NCI-H1092 (cell line): ENCODE results near the gene GIPC2.
"Not testable (repeated sequence)": the region's sequence is repeated elsewhere in the genome, so short reads cannot be mapped to it uniquely, and the experiment has no call there.

Experiments
- DNase-seq: peaks from one replicate; lab custom pipeline; 2025; lab: John Stamatoyannopoulos, UW

The GIPC2 gene

DNA sequence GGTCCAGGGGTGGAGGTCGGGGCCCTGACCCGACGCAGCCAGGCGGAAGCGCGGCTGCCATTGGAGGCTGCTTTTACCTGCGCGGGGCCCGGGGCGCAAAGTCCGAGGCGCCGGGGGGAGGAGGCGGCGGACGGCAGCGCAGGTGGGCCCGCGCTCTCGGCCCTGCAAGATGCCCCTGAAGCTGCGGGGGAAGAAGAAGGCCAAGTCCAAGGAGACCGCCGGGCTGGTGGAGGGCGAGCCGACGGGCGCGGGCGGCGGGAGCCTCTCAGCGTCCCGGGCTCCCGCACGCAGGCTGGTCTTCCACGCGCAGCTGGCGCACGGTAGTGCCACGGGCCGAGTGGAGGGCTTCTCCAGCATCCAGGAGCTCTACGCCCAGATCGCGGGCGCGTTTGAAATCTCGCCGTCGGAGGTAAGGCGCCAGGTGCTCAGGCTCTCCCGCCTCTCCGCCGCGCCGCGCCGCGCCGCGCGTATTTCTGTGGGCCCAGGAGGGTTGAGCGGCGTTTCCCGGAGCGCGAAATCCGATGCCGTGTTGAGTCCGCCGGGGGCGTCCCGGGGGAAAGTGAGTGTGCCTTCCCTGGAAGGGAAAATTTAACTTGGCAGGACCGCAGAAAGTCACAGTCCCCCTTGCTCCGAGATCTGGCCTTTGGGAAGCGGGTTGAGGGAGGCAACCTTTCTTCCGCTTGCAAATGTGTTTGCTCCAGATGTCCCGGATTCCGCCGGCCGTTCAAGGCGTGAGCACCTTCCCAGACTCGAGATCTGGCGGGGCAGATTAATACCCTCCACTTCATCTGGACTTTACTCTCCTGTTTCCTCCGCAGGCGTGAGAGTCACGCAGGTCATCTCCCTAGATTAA, at the start of gene GIPC2:
GIPC2 (plus strand) TSS at position 41 of the 853 bp plus-strand sequence; CDS start at position 170, 129 bp downstream.
- DNase-seq: no peak

DNA sequence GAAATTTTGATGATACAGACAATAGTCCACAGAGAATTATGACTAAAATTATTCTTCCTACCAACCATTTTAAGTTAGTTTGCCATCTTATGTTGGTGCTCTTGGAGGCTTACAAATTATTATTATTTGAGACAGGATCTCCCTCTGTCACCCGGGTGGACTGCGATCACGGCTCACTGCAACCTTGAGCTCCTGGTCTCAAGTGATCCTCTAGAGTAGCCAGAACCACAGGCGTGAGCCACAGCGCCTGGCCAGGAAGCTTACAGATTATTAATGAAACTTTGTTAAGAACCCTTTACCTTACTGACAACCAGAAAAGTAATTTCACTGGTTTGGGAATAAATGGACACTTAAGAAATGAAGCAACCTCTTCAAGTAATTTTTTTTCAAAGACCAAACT, 49.0 kb upstream of the GIPC2 start:
- no peak for DNase-seq

- DNase-seq: not testable (repeated sequence)
These were observed 45.2 kb upstream of the GIPC2 start for GRCh38 chr1:78000536-78000935.

GRCh38 chr1:78003070-78003746, 42.6 kb upstream of the GIPC2 start:
- DNase-seq: no peak

DNA sequence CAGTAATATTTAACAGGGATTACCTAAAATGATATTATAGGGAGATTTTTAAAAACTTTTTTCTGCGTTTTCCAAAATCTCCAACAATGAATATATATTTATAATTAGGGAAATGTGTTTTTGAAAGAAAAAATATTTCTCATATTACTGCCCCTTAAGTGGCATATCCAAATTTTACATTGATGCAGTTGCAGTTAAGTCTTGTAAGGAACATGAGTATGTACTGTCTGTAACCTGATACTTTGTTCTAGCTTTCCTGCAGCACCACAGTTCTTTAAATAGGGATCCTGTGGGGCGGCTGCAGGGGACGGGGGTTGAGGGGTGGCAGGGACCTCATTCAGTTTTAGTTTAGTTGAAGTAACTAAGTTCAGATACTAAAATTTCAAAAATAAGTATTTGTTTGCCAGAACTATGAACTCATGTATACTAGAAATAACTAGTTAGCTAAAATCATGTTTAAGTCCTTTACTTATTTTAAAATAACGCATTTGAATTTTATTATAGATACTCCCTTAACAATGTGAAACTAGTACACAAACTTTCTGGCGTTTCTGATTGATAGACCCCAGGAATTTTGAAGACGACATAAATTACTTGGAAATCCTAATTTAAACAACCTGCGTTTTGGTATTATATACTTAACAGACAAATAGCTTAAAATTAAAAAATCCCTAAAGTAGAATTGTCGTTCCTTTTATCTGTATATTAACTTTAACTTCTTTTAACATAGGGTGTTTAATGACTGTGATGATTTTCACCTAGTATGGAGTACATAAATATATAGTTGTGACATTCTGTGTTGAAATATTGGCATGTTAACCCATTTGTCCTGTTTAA, 41.7 kb upstream of the GIPC2 start:
- DNase-seq: no peak

GRCh38 chr1:78004719-78005447, 40.9 kb upstream of the GIPC2 start, which contains the start of gene DNAJB4:
Gene DNAJB4, plus strand, starts transcription at chr1:78004939. Its CDS starts 172 bp downstream, at chr1:78005111.
- no peak for DNase-seq

- DNase-seq: no peak
These were observed 40.4 kb upstream of the GIPC2 start for GRCh38 chr1:78005448-78005722.

- DNase-seq: no peak
These were observed 40.0 kb upstream of the GIPC2 start for GRCh38 chr1:78005755-78006154.

DNA sequence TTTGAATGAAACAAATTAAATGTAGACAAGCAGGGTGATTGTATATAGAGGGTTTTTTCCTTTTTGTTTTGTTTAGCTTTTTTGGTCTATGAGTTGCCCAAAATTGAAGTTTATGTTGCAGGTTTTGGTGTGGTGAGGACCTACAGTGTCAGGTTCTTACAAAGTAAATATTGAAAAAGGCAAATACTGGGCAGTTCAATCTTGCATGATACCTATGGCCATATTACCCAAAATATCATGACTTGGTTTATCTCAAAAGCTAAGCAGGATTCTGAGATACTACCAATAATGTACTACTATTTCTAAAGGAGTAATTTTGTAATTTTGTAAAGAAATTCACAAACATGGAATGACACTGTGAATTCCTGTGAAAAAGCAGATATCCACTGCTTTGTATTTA, 39.2 kb upstream of the GIPC2 start:
- no peak for DNase-seq

GRCh38 chr1:78007677-78008341, 38.0 kb upstream of the GIPC2 start:
- no peak for DNase-seq

DNA sequence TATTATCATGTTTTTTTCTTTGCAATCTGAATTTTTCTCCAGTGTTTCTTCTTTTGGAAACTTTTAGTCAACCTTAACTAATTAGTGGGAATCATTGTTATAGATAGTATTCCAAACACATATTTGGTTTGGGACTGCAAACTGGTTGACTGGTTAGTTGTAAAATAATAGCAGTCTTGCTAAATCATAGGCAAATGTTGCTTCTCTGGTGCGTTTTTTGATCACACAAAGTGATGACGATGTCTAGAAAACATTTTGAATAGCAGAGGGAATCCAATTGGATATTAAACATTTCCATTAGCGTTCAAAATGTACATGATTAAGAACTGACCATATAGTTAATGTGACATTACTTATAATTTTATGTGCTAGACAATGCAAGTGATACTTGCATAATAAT, 36.5 kb upstream of the GIPC2 start:
- DNase-seq: no peak

DNA sequence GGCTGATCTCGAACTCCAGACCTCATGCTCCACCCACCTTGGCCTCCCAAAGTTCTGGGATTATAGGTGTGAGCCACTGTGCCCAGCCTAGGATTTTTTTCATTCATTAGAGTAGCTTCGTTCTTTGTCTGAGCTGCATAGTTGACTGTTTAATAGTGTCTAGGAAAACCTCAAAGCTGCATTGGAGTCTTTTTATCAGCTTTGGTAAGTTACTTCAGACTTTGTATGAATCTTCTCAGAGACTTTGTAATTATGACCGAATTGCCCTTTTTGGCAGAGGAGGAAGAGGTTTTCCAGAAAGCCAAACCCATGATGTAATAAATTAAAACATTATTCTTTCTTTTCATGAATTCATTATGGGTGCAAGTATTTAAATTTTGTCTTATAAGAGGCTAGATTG, 35.9 kb upstream of the GIPC2 start:
- no peak for DNase-seq

GRCh38 chr1:78011050-78011449, 34.7 kb upstream of the GIPC2 start:
- DNase-seq: no peak

- DNase-seq: no peak
These were observed 30.6 kb upstream of the GIPC2 start for GRCh38 chr1:78015148-78015547.

GRCh38 chr1:78019024-78019423, 26.7 kb upstream of the GIPC2 start:
- no peak for DNase-seq

GRCh38 chr1:78021134-78021533, 24.6 kb upstream of the GIPC2 start:
- not testable (repeated sequence) for DNase-seq

- no peak for DNase-seq
These were observed 16.0 kb upstream of the GIPC2 start for GRCh38 chr1:78029793-78030192.

DNA sequence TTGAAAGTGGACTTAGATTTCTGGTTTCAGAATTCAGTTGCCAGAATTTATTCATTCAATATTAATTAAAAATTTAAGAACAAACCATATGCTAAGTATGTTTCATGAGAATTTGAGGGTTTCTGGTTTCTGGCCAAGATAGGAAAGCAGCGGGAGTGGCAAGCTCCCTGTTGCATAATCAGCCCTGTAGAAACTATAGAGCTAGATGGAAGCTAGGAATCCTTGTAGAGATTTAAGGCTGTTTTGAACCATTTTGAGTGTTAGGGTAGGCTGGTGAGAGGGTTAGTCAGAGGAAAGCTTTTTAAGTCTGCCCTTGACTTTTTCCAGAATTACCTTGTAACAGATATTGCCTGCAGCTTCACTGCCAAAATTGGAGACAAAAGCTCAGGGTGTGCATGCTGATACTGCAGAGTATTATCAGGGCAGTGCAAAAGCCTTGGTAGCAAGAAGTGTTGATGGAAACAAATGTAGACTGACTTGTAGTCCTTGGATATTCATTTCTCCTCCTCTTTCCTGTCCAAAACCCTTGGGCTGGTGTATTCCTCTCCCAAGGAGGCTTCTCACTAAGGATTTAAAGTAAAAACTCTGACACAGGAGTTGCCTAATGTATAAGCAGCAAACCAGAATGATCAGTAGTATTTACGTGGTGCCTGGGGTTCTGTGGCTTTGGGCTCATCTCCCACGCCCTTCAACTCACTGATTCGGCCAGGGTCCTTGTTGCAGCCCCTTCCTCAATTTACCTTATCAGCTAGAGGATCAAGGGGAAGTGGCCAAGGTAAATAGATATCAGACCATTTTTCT, 12.6 kb upstream of the GIPC2 start:
- no peak for DNase-seq

GRCh38 chr1:78033797-78034172, 12.0 kb upstream of the GIPC2 start:
- no peak for DNase-seq

- no peak for DNase-seq
These were observed 10.6 kb upstream of the GIPC2 start for GRCh38 chr1:78035121-78035520.

DNA sequence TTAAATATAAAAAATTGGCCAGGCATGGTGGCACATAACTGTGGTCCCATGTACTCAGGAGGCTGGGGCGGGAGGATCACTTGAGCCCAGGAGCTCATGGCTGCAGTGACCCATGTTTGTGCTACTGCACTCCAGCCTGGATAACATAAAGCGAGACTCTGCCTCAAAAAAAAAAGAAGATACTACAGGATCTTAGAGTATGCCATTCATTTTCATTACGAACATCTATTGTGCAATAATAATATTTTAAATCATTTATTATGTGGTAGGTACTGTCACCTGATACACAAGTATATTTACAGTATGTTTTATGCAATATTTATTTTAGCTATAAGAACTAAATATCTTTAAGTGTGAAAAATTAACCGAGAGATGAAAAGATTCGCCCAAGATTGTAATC, 9.3 kb upstream of the GIPC2 start:
- DNase-seq: no peak
